GM23338 (cell line): Measurements from ENCODE around the gene RAI14. TPM values are rescaled to one million over a fixed set of nuclear protein-coding genes. Genes with fewer than 3 reads are reported as not detected.

Experiments
- ATAC-seq: fragments of 200-7000 bp; cut with Tn5 transposase; 3 replicates; pipeline ENCODE4 v1.9.1; 2020
- DNase-seq: peaks from one replicate; pipeline ENCODE4 v3.0.0-alpha.2; 2015; ENCODE audit warnings: low spot score
- H2AFZ ChIP-seq: fragments of 200-600 bp; sonication (generic); 2 replicates; pipeline ENCODE4 v1.8.0; 2016; ENCODE audit warnings: antibody characterized with exemption, mild to moderate bottlenecking, moderate library complexity
- H3F3A ChIP-seq: fragments of 200-600 bp; sonication (generic); replicated peaks from 2 replicates; pipeline ENCODE4 v1.8.0; 2017; ENCODE audit warnings: antibody characterized with exemption, mixed run types, low read depth
- H3K27ac ChIP-seq: fragments of 200-600 bp; sonication (generic); 2 replicates; pipeline ENCODE4 v1.6.1; 2016; ENCODE audit warnings: low read depth
- H3K27me3 ChIP-seq: fragments of 200-600 bp; sonication (generic); 2 replicates; pipeline ENCODE4 v1.8.0; 2016; ENCODE audit warnings: mild to moderate bottlenecking, mixed run types, moderate library complexity; ENCODE audit not compliant: insufficient read depth
- H3K36me3 ChIP-seq: fragments of 200-600 bp; sonication (generic); 2 replicates; pipeline ENCODE4 v1.8.0; 2016; ENCODE audit warnings: mild to moderate bottlenecking; ENCODE audit not compliant: insufficient read depth
- H3K4me1 ChIP-seq: fragments of 200-600 bp; sonication (generic); 2 replicates; pipeline ENCODE4 v1.8.0; 2016; ENCODE audit warnings: mild to moderate bottlenecking, moderate library complexity; ENCODE audit not compliant: insufficient read depth
- H3K4me2 ChIP-seq: fragments of 200-600 bp; sonication (generic); 2 replicates; pipeline ENCODE4 v1.7.1; 2017; ENCODE audit warnings: mixed run types
- H3K4me3 ChIP-seq: fragments of 200-600 bp; sonication (generic); 2 replicates; pipeline ENCODE4 v1.6.1; 2016; ENCODE audit warnings: mixed run types
- H3K79me2 ChIP-seq: fragments of 200-600 bp; sonication (generic); replicated peaks from 2 replicates; pipeline ENCODE4 v1.8.0; 2017; ENCODE audit warnings: mild to moderate bottlenecking; ENCODE audit not compliant: insufficient read depth
- H3K9me2 ChIP-seq: fragments of 200-600 bp; sonication (generic); 2 replicates; pipeline ENCODE4 v1.8.0; 2017; ENCODE audit not compliant: insufficient read depth
- H4K20me1 ChIP-seq: fragments of 200-600 bp; sonication (generic); replicated peaks from 2 replicates; pipeline ENCODE4 v1.8.0; 2017; ENCODE audit warnings: mild to moderate bottlenecking; ENCODE audit not compliant: insufficient read depth
- H3K27ac Mint-ChIP-seq: 2 replicates; pipeline ENCODE4 v1.8.0; 2020; ENCODE audit warnings: inconsistent platforms, mild to moderate bottlenecking, moderate library complexity, mixed read lengths
- H3K27me3 Mint-ChIP-seq: 3 replicates; pipeline ENCODE4 v1.8.0; 2022; ENCODE audit warnings: low read depth, mild to moderate bottlenecking, moderate library complexity, mixed read lengths, inconsistent platforms; ENCODE audit not compliant: insufficient read depth, poor library complexity
- H3K36me3 Mint-ChIP-seq: 3 replicates; pipeline ENCODE4 v1.8.0; 2021; ENCODE audit warnings: low read depth, mild to moderate bottlenecking, inconsistent platforms, moderate library complexity, mixed read lengths
- H3K4me1 Mint-ChIP-seq: 3 replicates; pipeline ENCODE4 v1.8.0; 2020; ENCODE audit warnings: mild to moderate bottlenecking, inconsistent platforms, mixed read lengths
- H3K4me3 Mint-ChIP-seq: 3 replicates; pipeline ENCODE4 v1.8.0; 2021; ENCODE audit warnings: moderate library complexity, mild to moderate bottlenecking, inconsistent platforms, mixed read lengths
- H3K9me3 Mint-ChIP-seq: 3 replicates; pipeline ENCODE4 v1.8.0; 2020; ENCODE audit warnings: moderate library complexity, mild to moderate bottlenecking, inconsistent platforms, mixed read lengths
- CREB1 ChIP-seq: fragments of 250-450 bp; sonication (Bioruptor Pico); IDR thresholded peaks from 2 replicates; pipeline ENCODE4 v1.5.0; 2020; ENCODE audit warnings: low read depth, mild to moderate bottlenecking, moderate library complexity
- CTCF ChIP-seq, 2 experiments: fragments of 200-600 bp in 1 of 2; sonication (generic) in 1 of 2; conservative IDR thresholded peaks; 2 replicates each; pipeline versions ENCODE4 v1.5.1 to v1.6.1; 2016 to 2017; ENCODE audit warnings: antibody characterized with exemption in 2 of 2, low read depth in 2 of 2, mild to moderate bottlenecking in 2 of 2, moderate library complexity in 1 of 2
- ZNF114 ChIP-seq: fragments of 250-450 bp; sonication (Bioruptor Pico); IDR thresholded peaks from 2 replicates; pipeline ENCODE4 v1.5.0; 2020; ENCODE audit warnings: mild to moderate bottlenecking, moderate library complexity
- ZNF462 ChIP-seq: fragments of 250-450 bp; sonication (Bioruptor Pico); IDR thresholded peaks from 2 replicates; pipeline ENCODE4 v1.5.0; 2020; ENCODE audit warnings: mild to moderate bottlenecking, moderate library complexity
- polyA plus RNA-seq: library from polyadenylated mRNA; unstranded; fragments of >200 nt; fragmentation: Nextera tagmentation; extraction: Ambion mirVana; gene quantifications from 2 replicates; pipeline ENCODE4 v1.2.1, GENCODE V29; 2016
- total RNA-seq: library from RNA; depleted of rRNA; stranded (reverse); fragments of >200 nt; shearing (Covaris generic); gene quantifications from 2 replicates; pipeline ENCODE4 v1.2.3, GENCODE V29; 2014
- TF ChIP-seq, protein P1 (sequence below): IDR thresholded peaks from one replicate; pipeline ENCODE4 v1.6.1; 2018; ENCODE audit warnings: antibody characterized with exemption; ENCODE audit not compliant: unreplicated experiment

RAI14 gene
- total and polyA plus RNA-seq, 2 experiments from 2014 or later, result 58.8 to 95.8 TPM

GRCh38 chr5:34669931-34670516, 13.9 kb downstream of the RAI14 start (continued):
- TF ChIP-seq ZNF462 (CRISPR knock-in tag) (no peak), CREB1 (no peak), CTCF (conservative IDR thresholded peaks at IDR 0.05; ENCODE audit: low read depth in 2 of 2) (no peak)

- Mint-ChIP-seq H3K27me3 (peaks cover 6% of the 10 kb centered on the region), H3K9me3 (no peaks in the 10 kb centered on the region), H3K36me3 (peaks cover 20% of the 10 kb centered on the region; the same call in 2 of the 3 replicates), H3K4me3 (no peak overlapping the region), H3K4me1 (peaks cover 55% of the 10 kb centered on the region), H3K27ac (no peak overlapping the region)
- DNase-seq, result no peak
- Histone ChIP-seq H3K36me3 (no peaks in the 10 kb centered on the region; the same call in 1 of the 2 replicates), H3K4me3 (no peak overlapping the region), H3K4me1 (peaks cover 49% of the 10 kb centered on the region), H2AFZ (no peak overlapping the region), H3K27ac (0 out of 2 replicates have a peak overlapping the region, but pooled peaks have one; percentile 21), H4K20me1 (peaks cover 53% of the 10 kb centered on the region), H3K4me2 (peak overlapping the region; percentile 52; the same call in 1 of the 2 replicates), H3F3A (no peaks in the 10 kb centered on the region), H3K9me2 (no peaks in the 10 kb centered on the region), H3K79me2 (peaks cover 100% of the 10 kb centered on the region), H3K27me3 (no peaks in the 10 kb centered on the region)
- no peak for ATAC-seq
- no peak for TF ChIP-seq ZNF114 (CRISPR knock-in tag)
- TF ChIP-seq, protein P1, sequence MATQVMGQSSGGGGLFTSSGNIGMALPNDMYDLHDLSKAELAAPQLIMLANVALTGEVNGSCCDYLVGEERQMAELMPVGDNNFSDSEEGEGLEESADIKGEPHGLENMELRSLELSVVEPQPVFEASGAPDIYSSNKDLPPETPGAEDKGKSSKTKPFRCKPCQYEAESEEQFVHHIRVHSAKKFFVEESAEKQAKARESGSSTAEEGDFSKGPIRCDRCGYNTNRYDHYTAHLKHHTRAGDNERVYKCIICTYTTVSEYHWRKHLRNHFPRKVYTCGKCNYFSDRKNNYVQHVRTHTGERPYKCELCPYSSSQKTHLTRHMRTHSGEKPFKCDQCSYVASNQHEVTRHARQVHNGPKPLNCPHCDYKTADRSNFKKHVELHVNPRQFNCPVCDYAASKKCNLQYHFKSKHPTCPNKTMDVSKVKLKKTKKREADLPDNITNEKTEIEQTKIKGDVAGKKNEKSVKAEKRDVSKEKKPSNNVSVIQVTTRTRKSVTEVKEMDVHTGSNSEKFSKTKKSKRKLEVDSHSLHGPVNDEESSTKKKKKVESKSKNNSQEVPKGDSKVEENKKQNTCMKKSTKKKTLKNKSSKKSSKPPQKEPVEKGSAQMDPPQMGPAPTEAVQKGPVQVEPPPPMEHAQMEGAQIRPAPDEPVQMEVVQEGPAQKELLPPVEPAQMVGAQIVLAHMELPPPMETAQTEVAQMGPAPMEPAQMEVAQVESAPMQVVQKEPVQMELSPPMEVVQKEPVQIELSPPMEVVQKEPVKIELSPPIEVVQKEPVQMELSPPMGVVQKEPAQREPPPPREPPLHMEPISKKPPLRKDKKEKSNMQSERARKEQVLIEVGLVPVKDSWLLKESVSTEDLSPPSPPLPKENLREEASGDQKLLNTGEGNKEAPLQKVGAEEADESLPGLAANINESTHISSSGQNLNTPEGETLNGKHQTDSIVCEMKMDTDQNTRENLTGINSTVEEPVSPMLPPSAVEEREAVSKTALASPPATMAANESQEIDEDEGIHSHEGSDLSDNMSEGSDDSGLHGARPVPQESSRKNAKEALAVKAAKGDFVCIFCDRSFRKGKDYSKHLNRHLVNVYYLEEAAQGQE, result no peak
Observed at GRCh38 chr5:34672196-34672595, 16.1 kb downstream of the RAI14 start.
